ENCODE data around the gene IFNA2.

DNA sequence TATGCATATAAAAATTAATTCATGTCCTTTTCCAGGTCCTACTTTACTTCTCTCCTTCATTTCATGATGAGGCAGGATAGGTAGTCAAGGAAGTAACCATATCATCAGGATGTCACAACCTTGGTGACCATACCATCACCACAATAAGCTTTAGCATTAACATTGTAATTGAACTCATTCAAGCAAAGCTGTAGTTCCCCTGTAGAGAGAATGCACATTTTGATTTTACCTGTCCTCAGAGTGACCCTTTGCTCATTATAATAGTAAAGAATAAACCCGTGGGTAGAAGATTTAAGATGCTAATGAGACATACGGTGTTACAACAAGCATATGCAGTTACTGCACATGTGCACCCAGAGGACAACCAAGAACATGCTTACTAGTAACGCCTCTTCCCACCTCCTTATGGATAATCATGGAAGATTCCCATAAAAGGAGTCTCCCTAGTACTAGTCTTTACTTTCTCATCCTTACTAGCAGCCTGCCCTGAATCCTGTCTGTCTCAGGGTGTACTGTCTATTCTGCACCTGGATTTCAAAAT, 36.7 kb downstream of the IFNA2 start:
- TF ChIP-seq EZH2 (IDR thresholded peaks at IDR 0.05): no peak
- no peak for TF ChIP-seq POLR2AphosphoS5 (IDR thresholded peaks at IDR 0.05; ENCODE audit: borderline replicate concordance, low read depth, low read length)

All from SK-N-MC (cell line).